ENCODE data around the gene TIMP4. TPM values are rescaled to one million over a fixed set of nuclear protein-coding genes. Genes with fewer than 3 reads are reported as not detected.

The TIMP4 gene
- total RNA-seq, 1 experiment from 2014 or later = 8.4 TPM

GRCh38 chr3:12192655-12193484, 34.2 kb upstream of the TIMP4 start:
- no peak overlapping the region for H2BK12ac ChIP-seq (ENCODE audit: insufficient read length, low read depth, low read length)
- Mint-ChIP-seq H3K9me3 (no peaks in the 10 kb centered on the region; a peak in 1 of 5 replicates), H3K36me3 (ENCODE audit: insufficient read depth in 1 of 3, low read depth in 3 of 3) (no peaks in the 10 kb centered on the region; a peak in 1 of 7 replicates), H3K4me3 (no peak overlapping the region; a peak in 1 of 5 replicates), H3K27me3 (ENCODE audit: low read depth) (no peaks in the 10 kb centered on the region), H3K27ac (no peak overlapping the region), H3K4me1 (peaks cover 4 to 7% of the 10 kb centered on the region in 2 experiments; a peak in 1 of 4 replicates)
- no peaks in the 10 kb centered on the region for H3K79me1 ChIP-seq (ENCODE audit: insufficient read depth, low read depth, low read length, poor library complexity, severe bottlenecking)
- H4K20me1 ChIP-seq (ENCODE audit: control insufficient read depth, insufficient read depth, insufficient read length) = no peaks in the 10 kb centered on the region
- no peak overlapping the region for H3K4me2 ChIP-seq (ENCODE audit: insufficient read depth, insufficient read length, low read length)
- no peak overlapping the region for H3T11ph ChIP-seq (ENCODE audit: low read length)
- H4K8ac ChIP-seq (replicated peaks; ENCODE audit: insufficient read length, low read depth, low read length) = no peak overlapping the region
- no peak overlapping the region for H3K23ac ChIP-seq (ENCODE audit: insufficient read length, low read depth, low read length)
- no peak overlapping the region for H2BK15ac ChIP-seq (ENCODE audit: low read depth, low read length)
- no peak overlapping the region for H3K9ac ChIP-seq (ENCODE audit: extremely low read depth, insufficient read length, low read length)
- no CpG with 5 or more reads among the region's 3 CpGs for WGBS (ENCODE audit: extremely low coverage, insufficient read length, low lambda C conversion rate)
- TF ChIP-seq CTCF (conservative IDR thresholded peaks at IDR 0.05) = no peak
- no peak overlapping the region for H2AFZ ChIP-seq (ENCODE audit: low read length)
- H3K4me1 ChIP-seq (ENCODE audit: insufficient read depth, low read length) = no peaks in the 10 kb centered on the region
- no peak overlapping the region for H2BK5ac ChIP-seq (ENCODE audit: insufficient read length, low read length)
- no peak overlapping the region for H3K27ac ChIP-seq (ENCODE audit: insufficient read length, low read depth, low read length)
- no peak overlapping the region for H3K14ac ChIP-seq (ENCODE audit: insufficient read depth, low read length)
- no peak overlapping the region for H2BK20ac ChIP-seq (ENCODE audit: low read depth, low read length, poor library complexity, severe bottlenecking)
- no peak overlapping the region for H3K18ac ChIP-seq (ENCODE audit: insufficient read length, low read depth, low read length)
- H3K56ac ChIP-seq (ENCODE audit: insufficient read length, low read depth, low read length) = no peak overlapping the region
- no peaks in the 10 kb centered on the region for H3K79me2 ChIP-seq (ENCODE audit: insufficient read depth, low read length)
- H4K91ac ChIP-seq (ENCODE audit: insufficient read length, low read depth, low read length) = no peak overlapping the region
- no peak for DNase-seq
- H3K4ac ChIP-seq (ENCODE audit: low read depth, low read length) = no peak overlapping the region
- no peaks in the 10 kb centered on the region for H3K27me3 ChIP-seq (ENCODE audit: insufficient read depth, low read length)
- no peak overlapping the region for H4K5ac ChIP-seq (ENCODE audit: insufficient read length, low read depth, low read length)
- no peaks in the 10 kb centered on the region for H3K23me2 ChIP-seq (ENCODE audit: insufficient read length, low read depth, low read length, poor library complexity, severe bottlenecking)
- no peak overlapping the region for H2BK120ac ChIP-seq (ENCODE audit: low read depth, low read length, poor library complexity, severe bottlenecking)
- H2AK5ac ChIP-seq (ENCODE audit: insufficient read length, low read length) = no peak overlapping the region
- no peaks in the 10 kb centered on the region for H3K9me3 ChIP-seq (ENCODE audit: control insufficient read depth, low read depth, low read length)
